ENCODE results near the gene DNASE2B. TPM values are rescaled to one million over a fixed set of nuclear protein-coding genes. Genes with fewer than 3 reads are reported as not detected.

DNASE2B gene
- total and polyA plus RNA-seq, 12 donors, result 0.10 to 1.2 (median 0.35) TPM; not detected in 4

- Histone ChIP-seq H3K4me1 (replicated peaks in 1 of 2) (peaks cover 5 to 8% of the 10 kb centered on the region in 2 donors), H3K36me3 (replicated peaks in 1 of 2) (no peaks in the 10 kb centered on the region), H3K27me3 (no peaks in the 10 kb centered on the region), H3K4me3 (no peak overlapping the region), H3K27ac (no peak overlapping the region), H3K9me3 (replicated peaks in 1 of 3) (no peaks in the 10 kb centered on the region)
- intact Hi-C loops (cut with DNase I), result no loop called here
- no peak for TF ChIP-seq POLR2A (IDR thresholded peaks at IDR 0.05)
- TF ChIP-seq CTCF (IDR thresholded peaks at IDR 0.05), result no peak
- WGBS, 4 donors, result 87 to 92% (median 90%) methylated on average over 4 of the region's 4 CpGs
- no peak for DNase-seq
Measured at GRCh38 chr1:84358695-84359094, 39.6 kb upstream of the DNASE2B start.

- 66 to 92% (median 71%) methylated on average over 1 of the region's 1 CpG for WGBS, 4 donors
- Histone ChIP-seq H3K4me3 (no peak overlapping the region), H3K27me3 (no peaks in the 10 kb centered on the region), H3K36me3 (replicated peaks in 1 of 2) (no peaks in the 10 kb centered on the region), H3K9me3 (replicated peaks in 1 of 3) (no peaks in the 10 kb centered on the region), H3K27ac (no peak overlapping the region), H3K4me1 (replicated peaks in 1 of 2) (peaks cover 3 to 4% of the 10 kb centered on the region in 2 donors)
- intact Hi-C loops (cut with DNase I), result no loop called here
- no peak for DNase-seq
- TF ChIP-seq POLR2A (IDR thresholded peaks at IDR 0.05), result no peak
- no peak for TF ChIP-seq CTCF (IDR thresholded peaks at IDR 0.05)
Measured at GRCh38 chr1:84360316-84360715, 38.0 kb upstream of the DNASE2B start.

GRCh38 chr1:84361796-84362195 lies 36.5 kb upstream of the DNASE2B start:
- Histone ChIP-seq H3K27ac (no peak overlapping the region), H3K4me1 (replicated peaks in 1 of 2) (peaks cover 12 to 13% of the 10 kb centered on the region in 2 donors), H3K36me3 (replicated peaks in 1 of 2) (no peaks in the 10 kb centered on the region), H3K9me3 (replicated peaks in 1 of 3) (no peaks in the 10 kb centered on the region), H3K4me3 (no peak overlapping the region), H3K27me3 (no peaks in the 10 kb centered on the region)
- TF ChIP-seq POLR2A (IDR thresholded peaks at IDR 0.05) (no peak), CTCF (IDR thresholded peaks at IDR 0.05) (no peak)
- intact Hi-C loops (cut with DNase I), result no loop called here
- DNase-seq, result no peak
- 84 to 96% (median 95%) methylated on average over 3 of the region's 3 CpGs for WGBS, 4 donors

- no peaks in the 10 kb centered on the region for H3K27me3 ChIP-seq
- peaks cover 12 to 13% of the 10 kb centered on the region in 2 donors for H3K4me1 ChIP-seq (replicated peaks in 1 of 2)
- peak overlapping the region in 1 of 5 donors; percentile 41 for H3K27ac ChIP-seq
- H3K36me3 ChIP-seq (replicated peaks in 1 of 2), result no peaks in the 10 kb centered on the region
- no peak overlapping the region for H3K4me3 ChIP-seq
- TF ChIP-seq CTCF (IDR thresholded peaks at IDR 0.05), result no peak
- WGBS, 4 donors, result 56 to 72% (median 62%) methylated on average over 5 of the region's 5 CpGs
- no peak for DNase-seq
- no peaks in the 10 kb centered on the region for H3K9me3 ChIP-seq (replicated peaks in 1 of 3)
- intact Hi-C loops (cut with DNase I), result no loop called here
Measured at GRCh38 chr1:84363019-84363418, 35.3 kb upstream of the DNASE2B start.

All from adrenal gland (tissue), 12 donors.